Trophoblast cell (in vitro differentiated cells and primary cell): Measurements from ENCODE around the gene F2RL1.
"Not testable (repeated sequence)": the region's sequence is repeated elsewhere in the genome, so short reads cannot be mapped to it uniquely, and the experiment has no call there.

ENCODE experiments used
- DNase-seq, 2 donors: peaks; one replicate each; pipeline ENCODE4 v3.0.0-alpha.2; 2016
- H2AFZ ChIP-seq: 2 replicates; pipeline ENCODE4 v1.6.1; 2013; ENCODE audit warnings: low read length, moderate library complexity, mild to moderate bottlenecking; ENCODE audit not compliant: insufficient read depth, poor library complexity
- H2AK5ac ChIP-seq: 2 replicates; pipeline ENCODE4 v1.6.1; 2013; ENCODE audit warnings: mild to moderate bottlenecking, low read length
- H2BK120ac ChIP-seq: 2 replicates; pipeline ENCODE4 v1.6.1; 2013; ENCODE audit warnings: low read length, mild to moderate bottlenecking, moderate library complexity; ENCODE audit not compliant: insufficient read depth, poor library complexity
- H2BK12ac ChIP-seq: 2 replicates; pipeline ENCODE4 v1.6.1; 2013; ENCODE audit warnings: mild to moderate bottlenecking, low read length, moderate library complexity
- H2BK5ac ChIP-seq: 2 replicates; pipeline ENCODE4 v1.6.1; 2013; ENCODE audit warnings: low read length, low read depth, moderate library complexity, mild to moderate bottlenecking; ENCODE audit not compliant: poor library complexity
- H3K14ac ChIP-seq: 2 replicates; pipeline ENCODE4 v1.6.1; 2013; ENCODE audit warnings: mild to moderate bottlenecking, low read length
- H3K18ac ChIP-seq: 2 replicates; pipeline ENCODE4 v1.6.1; 2013; ENCODE audit warnings: mild to moderate bottlenecking, low read length
- H3K23ac ChIP-seq: 2 replicates; pipeline ENCODE4 v1.6.1; 2013; ENCODE audit warnings: low read length
- H3K27ac ChIP-seq: 2 replicates; pipeline ENCODE4 v1.5.1; 2013; ENCODE audit warnings: low read depth, mild to moderate bottlenecking, inconsistent platforms, low read length, moderate library complexity
- H3K27me3 ChIP-seq: 2 replicates; pipeline ENCODE4 v1.6.1; 2013; ENCODE audit warnings: inconsistent platforms, mild to moderate bottlenecking, low read length, moderate library complexity; ENCODE audit not compliant: insufficient read depth
- H3K36me3 ChIP-seq, 2 experiments: 1 replicate in 1 of 2; 2 replicates in 1 of 2; pipeline ENCODE4 v1.6.1; 2013; ENCODE audit warnings: low read length in 2 of 2, mild to moderate bottlenecking in 2 of 2, moderate library complexity in 1 of 2; ENCODE audit not compliant: insufficient read depth in 2 of 2, control insufficient read depth in 1 of 2
- H3K4ac ChIP-seq: 2 replicates; pipeline ENCODE4 v1.6.1; 2013; ENCODE audit warnings: low read depth, mild to moderate bottlenecking, low read length, moderate library complexity
- H3K4me1 ChIP-seq, 2 experiments: 1 replicate in 1 of 2; 2 replicates in 1 of 2; pipeline ENCODE4 v1.6.1; 2013; ENCODE audit warnings: low read length in 2 of 2, mild to moderate bottlenecking in 2 of 2, moderate library complexity in 1 of 2; ENCODE audit not compliant: insufficient read depth in 2 of 2, control insufficient read depth in 1 of 2
- H3K4me2 ChIP-seq: 2 replicates; pipeline ENCODE4 v1.6.1; 2013; ENCODE audit warnings: inconsistent platforms, mild to moderate bottlenecking, low read length, moderate library complexity
- H3K4me3 ChIP-seq: 2 replicates; pipeline ENCODE4 v1.5.1; 2013; ENCODE audit warnings: mild to moderate bottlenecking, low read depth, low read length, inconsistent platforms
- H3K79me1 ChIP-seq: one replicate; pipeline ENCODE4 v1.6.1; 2013; ENCODE audit warnings: low read length
- H3K79me2 ChIP-seq: 2 replicates; pipeline ENCODE4 v1.6.1; 2013; ENCODE audit warnings: low read length, mild to moderate bottlenecking; ENCODE audit not compliant: control insufficient read depth, insufficient read depth, poor library complexity
- H3K9ac ChIP-seq: 2 replicates; pipeline ENCODE4 v1.6.1; 2013; ENCODE audit warnings: mild to moderate bottlenecking, low read length
- H3K9me3 ChIP-seq: 2 replicates; pipeline ENCODE4 v1.6.1; 2013; ENCODE audit warnings: low read depth, mild to moderate bottlenecking, control low read depth, inconsistent platforms, low read length; ENCODE audit not compliant: insufficient read depth
- H4K12ac ChIP-seq: 2 replicates; pipeline ENCODE4 v1.6.1; 2013; ENCODE audit warnings: low read depth, mild to moderate bottlenecking, low read length, moderate library complexity
- H4K8ac ChIP-seq: 2 replicates; pipeline ENCODE4 v1.6.1; 2013; ENCODE audit warnings: low read depth, mild to moderate bottlenecking, low read length, moderate library complexity
- H4K91ac ChIP-seq: one replicate; pipeline ENCODE4 v1.6.1; 2013; ENCODE audit warnings: low read depth, mild to moderate bottlenecking, low read length, moderate library complexity
- WGBS: extraction: QIAGEN DNeasy Blood & Tissue Kit; methylation state at CpG from one replicate; pipeline ENCODE4 v1.1.7; 2013; ENCODE audit warnings: missing lambda C conversion rate; ENCODE audit not compliant: insufficient read length, insufficient coverage; ENCODE audit errors: extremely low coverage; 5-methylcytosine and 5-hydroxymethylcytosine counted together

The F2RL1 gene

DNA sequence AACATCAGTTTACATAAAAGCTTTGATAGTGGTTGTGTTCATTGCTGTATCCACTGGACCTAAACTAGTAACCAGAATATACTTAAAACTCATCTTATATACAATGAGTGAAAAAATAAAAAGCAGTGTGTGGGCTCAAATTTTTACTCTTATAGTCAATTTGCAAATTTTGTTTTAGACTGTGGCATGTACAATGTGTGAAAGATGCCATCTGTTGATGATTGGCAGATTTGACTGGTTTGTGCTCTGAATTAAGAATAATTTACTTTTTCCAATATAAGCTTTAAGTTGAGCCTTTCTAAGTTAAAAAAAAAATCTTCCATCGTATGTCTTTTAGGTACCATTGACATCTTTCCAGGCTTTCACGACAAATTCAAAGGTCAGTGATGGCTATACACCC lies 42.4 kb upstream of the F2RL1 start:
- WGBS = no CpG with 5 or more reads among the region's 2 CpGs
- H3K27me3 ChIP-seq = no peaks in the 10 kb centered on the region

DNA sequence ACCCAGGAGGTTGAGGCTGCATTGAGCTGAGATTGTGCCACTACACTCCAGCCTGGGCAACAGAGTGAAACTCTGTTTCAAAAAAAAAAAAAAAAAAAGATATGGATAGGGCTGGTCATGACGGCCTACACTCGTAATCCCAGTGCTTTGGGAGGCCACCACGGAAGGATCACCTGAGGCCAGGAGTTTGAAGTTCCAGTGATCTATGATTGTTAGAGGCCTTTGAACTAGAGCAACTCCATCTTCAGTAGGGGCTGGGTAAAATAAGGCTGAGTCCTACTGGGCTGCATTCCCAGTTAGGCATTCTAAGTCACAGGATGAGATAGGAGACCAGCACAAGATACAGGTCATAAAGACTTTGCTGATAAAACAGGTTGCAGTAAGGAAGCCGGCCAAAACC lies 38.2 kb upstream of the F2RL1 start:
- H3K14ac ChIP-seq, H3K27me3 ChIP-seq, H4K8ac ChIP-seq, H3K23ac ChIP-seq, H3K79me2 ChIP-seq, H2AK5ac ChIP-seq, H3K27ac ChIP-seq, DNase-seq, H3K18ac ChIP-seq, H2BK5ac ChIP-seq, H3K4me1 ChIP-seq, H3K4me2 ChIP-seq, H2BK120ac ChIP-seq, H4K12ac ChIP-seq, H3K9ac ChIP-seq, H3K4ac ChIP-seq, H3K9me3 ChIP-seq, H3K79me1 ChIP-seq, H3K4me3 ChIP-seq, H2AFZ ChIP-seq, H2BK12ac ChIP-seq, H3K36me3 ChIP-seq, H4K91ac ChIP-seq: not testable (repeated sequence)
- WGBS = no CpG with 5 or more reads among the region's 4 CpGs

More for the DNA sequence above, 42.4 kb upstream of the F2RL1 start:
- no peak overlapping the region for H3K4me3 ChIP-seq
- no peak overlapping the region for H4K12ac ChIP-seq
- no peaks in the 10 kb centered on the region for H3K9me3 ChIP-seq
- H3K27ac ChIP-seq = no peak overlapping the region
- no peak overlapping the region for H3K9ac ChIP-seq
- H2AFZ ChIP-seq = no peak overlapping the region
- no peak overlapping the region for H4K91ac ChIP-seq
- no peaks in the 10 kb centered on the region for H3K36me3 ChIP-seq
- no peak overlapping the region for H3K23ac ChIP-seq
- no peaks in the 10 kb centered on the region for H3K79me2 ChIP-seq
- H2BK5ac ChIP-seq = no peak overlapping the region
- H3K4ac ChIP-seq = no peak overlapping the region
- no peak overlapping the region for H2AK5ac ChIP-seq
- no peak overlapping the region for H3K4me2 ChIP-seq
- no peak overlapping the region for H4K8ac ChIP-seq
- DNase-seq = no peak
- H3K18ac ChIP-seq = no peak overlapping the region
- H2BK12ac ChIP-seq = no peak overlapping the region
- H3K4me1 ChIP-seq = peaks cover 0 to 2% of the 10 kb centered on the region in 2 experiments
- no peaks in the 10 kb centered on the region for H3K79me1 ChIP-seq
- H2BK120ac ChIP-seq = no peak overlapping the region
- no peak overlapping the region for H3K14ac ChIP-seq

DNA sequence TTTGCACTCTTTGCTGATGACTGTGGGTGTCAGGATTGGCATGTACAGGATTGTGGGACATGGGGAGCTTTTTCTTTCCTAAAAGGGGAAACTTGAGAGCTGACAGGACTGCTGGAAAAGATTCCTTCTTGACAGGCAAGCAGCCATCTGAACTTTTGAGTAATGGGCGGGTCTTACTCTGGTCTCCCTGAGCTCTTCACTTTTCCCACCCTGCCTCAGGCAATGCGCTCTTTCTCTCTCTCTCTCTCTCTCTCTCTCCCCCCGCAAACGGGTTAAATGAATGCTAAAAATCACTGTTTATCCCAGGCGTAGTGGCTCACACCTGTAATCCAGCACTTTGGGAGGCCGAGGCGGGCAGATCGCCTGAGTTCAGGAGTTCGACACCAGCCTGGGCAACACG lies 37.1 kb upstream of the F2RL1 start:
- Histone ChIP-seq H3K4me3 (no peak overlapping the region), H3K79me1 (no peaks in the 10 kb centered on the region), H2BK120ac (no peak overlapping the region), H4K12ac (no peak overlapping the region), H3K79me2 (no peaks in the 10 kb centered on the region), H3K4me2 (no peak overlapping the region), H3K27me3 (no peaks in the 10 kb centered on the region), H4K8ac (no peak overlapping the region), H3K4me1 (peaks cover 5 to 8% of the 10 kb centered on the region in 2 experiments), H2BK5ac (peak overlapping the region; percentile 7), H3K9me3 (no peaks in the 10 kb centered on the region), H2AFZ (no peak overlapping the region), H3K14ac (no peak overlapping the region), H2AK5ac (no peak overlapping the region), H4K91ac (no peak overlapping the region), H3K9ac (no peak overlapping the region), H2BK12ac (no peak overlapping the region), H3K4ac (no peak overlapping the region), H3K36me3 (no peaks in the 10 kb centered on the region), H3K18ac (no peak overlapping the region), H3K27ac (no peak overlapping the region), H3K23ac (no peak overlapping the region)
- no CpG with 5 or more reads among the region's 10 CpGs for WGBS
- no peak for DNase-seq

DNA sequence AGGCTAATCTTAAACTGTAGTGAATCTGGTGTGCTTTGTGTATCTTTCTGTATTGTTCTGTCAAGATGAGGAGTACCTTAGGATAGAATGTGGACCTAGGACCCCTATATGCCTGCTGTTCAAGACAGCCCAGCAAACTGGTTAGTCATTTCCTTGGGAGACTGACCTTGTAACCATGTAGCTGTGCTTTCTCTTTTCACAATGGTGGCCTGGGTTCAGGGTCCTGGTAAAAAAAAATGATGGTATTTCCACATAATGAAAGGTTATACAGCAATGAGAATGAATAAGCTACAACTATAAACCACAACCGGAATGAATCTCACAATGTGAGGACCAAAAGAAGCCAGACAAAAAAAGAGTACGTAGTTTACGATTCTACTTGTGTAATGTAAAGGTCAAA lies 36.4 kb upstream of the F2RL1 start:
- no peak overlapping the region for H3K4me3 ChIP-seq

More for the DNA sequence above, 36.4 kb upstream of the F2RL1 start:
- Histone ChIP-seq H3K79me2 (no peaks in the 10 kb centered on the region), H3K36me3 (no peaks in the 10 kb centered on the region), H4K91ac (no peak overlapping the region), H3K23ac (no peak overlapping the region), H4K8ac (no peak overlapping the region), H2AK5ac (no peak overlapping the region), H3K27ac (no peak overlapping the region), H3K9ac (no peak overlapping the region), H3K14ac (no peak overlapping the region), H3K79me1 (no peaks in the 10 kb centered on the region), H2BK120ac (no peak overlapping the region), H3K9me3 (no peaks in the 10 kb centered on the region), H2AFZ (no peak overlapping the region), H3K4me2 (no peak overlapping the region), H4K12ac (no peak overlapping the region), H3K27me3 (no peaks in the 10 kb centered on the region), H3K4me1 (peaks cover 5 to 8% of the 10 kb centered on the region in 2 experiments), H2BK12ac (no peak overlapping the region), H2BK5ac (no peak overlapping the region), H3K4ac (no peak overlapping the region), H3K18ac (no peak overlapping the region)
- no peak for DNase-seq
- WGBS = no CpG with 5 or more reads among the region's 3 CpGs
